IMR-90 (cell line): ENCODE results near the gene MAPK9. TPM values are rescaled to one million over a fixed set of nuclear protein-coding genes. Genes with fewer than 3 reads are reported as not detected.

ENCODE experiments used
- ATAC-seq: fragments of 200-7000 bp; cut with Tn5 transposase; 2 replicates; pipeline ENCODE4 v1.9.1; 2020; ENCODE audit warnings: low read depth, mild to moderate bottlenecking, moderate library complexity
- BruUV-seq: library from RNA; stranded (reverse); fragments of 400-500 nt; replicated peaks from 2 replicates; lab custom pipeline; 2021; lab: Mats Ljungman, UMichigan
- CTCF ChIA-PET: fragments of 300-600 bp; formaldehyde crosslinking; extraction: SDS; loops from one replicate; lab custom pipeline; 2021; ENCODE audit warnings: antibody characterized with exemption; lab: Yijun Ruan, JAX
- POLR2A ChIA-PET: fragments of 300-600 bp; sonication (Branson Sonifier 250); formaldehyde crosslinking; loops from one replicate; lab custom pipeline; 2022; ENCODE audit warnings: antibody characterized with exemption; ENCODE audit not compliant: unreplicated experiment; lab: Charles Lee
- DNase-seq: peaks from one replicate; pipeline ENCODE4 v3.0.0; 2013
- H2AFZ ChIP-seq: replicated peaks from 2 replicates; pipeline ENCODE3; 2013; ENCODE audit warnings: low read length, mild to moderate bottlenecking; ENCODE audit not compliant: poor library complexity
- H2AK5ac ChIP-seq: 2 replicates; pipeline ENCODE4 v1.6.1; 2013; ENCODE audit warnings: low read depth, low read length, inconsistent platforms
- H2AK9ac ChIP-seq: replicated peaks from 2 replicates; pipeline ENCODE3; 2013; ENCODE audit warnings: mild to moderate bottlenecking, low read depth, low read length, moderate library complexity; ENCODE audit not compliant: poor library complexity
- H2BK120ac ChIP-seq: 2 replicates; pipeline ENCODE4 v1.6.1; 2013; ENCODE audit warnings: low read depth, low read length, inconsistent platforms
- H2BK15ac ChIP-seq: 3 replicates; pipeline ENCODE4 v1.6.1; 2013; ENCODE audit warnings: low read depth, low read length, inconsistent platforms
- H2BK20ac ChIP-seq: 2 replicates; pipeline ENCODE4 v1.6.1; 2013; ENCODE audit warnings: low read depth, mild to moderate bottlenecking, inconsistent platforms, low read length, moderate library complexity
- H2BK5ac ChIP-seq: 2 replicates; pipeline ENCODE4 v1.6.1; 2013; ENCODE audit warnings: mild to moderate bottlenecking, low read depth, low read length, inconsistent platforms; ENCODE audit not compliant: poor library complexity, severe bottlenecking
- H3K14ac ChIP-seq: replicated peaks from 2 replicates; pipeline ENCODE4 v1.6.1; 2013; ENCODE audit warnings: low read depth, low read length, inconsistent platforms
- H3K18ac ChIP-seq: 2 replicates; pipeline ENCODE4 v1.6.1; 2013; ENCODE audit warnings: low read depth, low read length, control low read depth
- H3K23ac ChIP-seq: 2 replicates; pipeline ENCODE4 v1.6.1; 2013; ENCODE audit warnings: low read depth, low read length, inconsistent platforms
- H3K27ac ChIP-seq: 2 replicates; pipeline ENCODE4 v1.5.1; 2013; ENCODE audit warnings: mild to moderate bottlenecking, control low read depth, low read length; ENCODE audit not compliant: insufficient read depth
- H3K27me3 ChIP-seq: 2 replicates; pipeline ENCODE4 v1.6.1; 2013; ENCODE audit warnings: low read length; ENCODE audit not compliant: control insufficient read depth, insufficient read depth
- H3K36me3 ChIP-seq: 2 replicates; pipeline ENCODE4 v1.6.1; 2013; ENCODE audit warnings: low read length, mixed read lengths; ENCODE audit not compliant: control insufficient read depth, insufficient read depth
- H3K4ac ChIP-seq: 2 replicates; pipeline ENCODE4 v1.6.1; 2013; ENCODE audit warnings: low read depth, low read length, inconsistent platforms
- H3K4me1 ChIP-seq: 2 replicates; pipeline ENCODE4 v1.6.1; 2013; ENCODE audit warnings: low read length, mixed read lengths; ENCODE audit not compliant: control insufficient read depth, insufficient read depth
- H3K4me2 ChIP-seq: 2 replicates; pipeline ENCODE4 v1.6.1; 2013; ENCODE audit warnings: low read depth, mild to moderate bottlenecking, control low read depth, low read length, moderate library complexity
- H3K4me3 ChIP-seq: 2 replicates; pipeline ENCODE4 v1.5.1; 2013; ENCODE audit warnings: low read depth, mild to moderate bottlenecking, control low read depth, low read length, moderate library complexity; ENCODE audit not compliant: insufficient read depth
- H3K56ac ChIP-seq: 2 replicates; pipeline ENCODE4 v1.6.1; 2013; ENCODE audit warnings: low read length, inconsistent platforms; ENCODE audit not compliant: insufficient read depth; ENCODE audit errors: extremely low read depth
- H3K79me1 ChIP-seq, 2 experiments: 2 replicates each; pipeline ENCODE4 v1.6.1; 2013; ENCODE audit warnings: low read length in 2 of 2, inconsistent platforms in 1 of 2, low read depth in 1 of 2
- H3K9ac ChIP-seq: 2 replicates; pipeline ENCODE4 v1.6.1; 2013; ENCODE audit warnings: low read depth, low read length, control low read depth
- H3K9me1 ChIP-seq: 2 replicates; pipeline ENCODE4 v1.6.1; 2013; ENCODE audit warnings: low read length, inconsistent platforms; ENCODE audit not compliant: insufficient read depth
- H3K9me3 ChIP-seq: 2 replicates; pipeline ENCODE4 v1.6.1; 2013; ENCODE audit warnings: low read length; ENCODE audit not compliant: control insufficient read depth, insufficient read depth
- H4K20me1 ChIP-seq: 2 replicates; pipeline ENCODE4 v1.6.1; 2013; ENCODE audit warnings: low read length, inconsistent platforms; ENCODE audit not compliant: insufficient read depth
- H4K5ac ChIP-seq: 2 replicates; pipeline ENCODE4 v1.6.1; 2013; ENCODE audit warnings: mild to moderate bottlenecking, low read depth, low read length, control low read depth
- H4K8ac ChIP-seq, 2 experiments: 2 replicates each; pipeline ENCODE4 v1.6.1; 2013; ENCODE audit warnings: low read depth in 2 of 2, low read length in 2 of 2, control low read depth in 1 of 2, inconsistent platforms in 1 of 2
- H4K91ac ChIP-seq: 2 replicates; pipeline ENCODE4 v1.6.1; 2013; ENCODE audit warnings: low read depth, low read length, inconsistent platforms; ENCODE audit not compliant: insufficient read depth
- BHLHE40 ChIP-seq: fragments of 150-350 bp; IDR thresholded peaks from 2 replicates; pipeline ENCODE4 v1.6.1; 2016; ENCODE audit warnings: mild to moderate bottlenecking, low read depth, low read length
- CEBPB ChIP-seq: IDR thresholded peaks from 2 replicates; pipeline ENCODE4 v1.6.1; 2012; ENCODE audit warnings: low read depth, low read length, improper control_type of control experiment
- CHD1 ChIP-seq: IDR thresholded peaks from 2 replicates; pipeline ENCODE4 v1.6.1; 2012; ENCODE audit warnings: low read depth, low read length, improper control_type of control experiment
- MAZ ChIP-seq: IDR thresholded peaks from 2 replicates; pipeline ENCODE4 v1.6.1; 2012; ENCODE audit warnings: low read depth, mild to moderate bottlenecking, low read length, improper control_type of control experiment, moderate library complexity, borderline replicate concordance
- MXI1 ChIP-seq: IDR thresholded peaks from 2 replicates; pipeline ENCODE4 v1.6.1; 2012; ENCODE audit warnings: low read depth, mild to moderate bottlenecking, low read length, moderate library complexity, borderline replicate concordance
- NFE2L2 ChIP-seq: fragments of 150-350 bp; IDR thresholded peaks from 2 replicates; pipeline ENCODE4 v1.6.1; 2016; ENCODE audit warnings: low read depth, mild to moderate bottlenecking, low read length
- RCOR1 ChIP-seq: IDR thresholded peaks from 2 replicates; pipeline ENCODE4 v1.6.1; 2012; ENCODE audit warnings: mild to moderate bottlenecking, low read length, improper control_type of control experiment; ENCODE audit not compliant: insufficient replicate concordance
- RFX5 ChIP-seq: IDR thresholded peaks from 2 replicates; pipeline ENCODE4 v1.8.0; 2012; ENCODE audit warnings: low read depth, mild to moderate bottlenecking, low read length, moderate library complexity
- WGBS, 2 experiments: methylation state at CpG; one replicate each; pipeline versions ENCODE4 v1.1.5 to v1.1.7; 2013; ENCODE audit warnings: missing lambda C conversion rate in 2 of 2; ENCODE audit not compliant: insufficient read length in 1 of 2; ENCODE audit errors: extremely low coverage in 2 of 2; 5-methylcytosine and 5-hydroxymethylcytosine counted together
- dilution Hi-C: fragments of 300-500 bp; cut with HindIII; formaldehyde crosslinking; loops from one replicate; pipeline ENCODE4 v1.14.3; 2018; ENCODE audit warnings: low sequenced_read_pairs; ENCODE audit not compliant: unreplicated experiment
- in situ Hi-C: fragments of 300-500 bp; cut with MboI; formaldehyde crosslinking; loops from 3 replicates; pipeline ENCODE4 v1.14.3; 2019; ENCODE audit warnings: low sequenced_read_pairs, inconsistent platforms, mixed read lengths
- intact Hi-C: fragments of 100-400 bp; cut with micrococcal nuclease; formaldehyde crosslinking; loops from 2 replicates; pipeline ENCODE4 v1.10.0; 2022
- polyA plus RNA-seq, 3 experiments: library from polyadenylated mRNA; depleted of rRNA; stranded (reverse); fragments of >200 nt; gene quantifications; 2 replicates each; pipeline ENCODE4 v1.2.3, GENCODE V29; 2012; ENCODE audit warnings: low replicate concordance in 1 of 3
- total RNA-seq: library from RNA; depleted of rRNA; stranded (reverse); fragments of >200 nt; gene quantifications from 2 replicates; pipeline ENCODE4 v1.2.3, GENCODE V29; 2012
- TF ChIP-seq, protein P1 (sequence below): fragments of 150-350 bp; IDR thresholded peaks from 2 replicates; pipeline ENCODE4 v1.6.1; 2016; ENCODE audit warnings: low read depth, mild to moderate bottlenecking, low read length, moderate library complexity, borderline replicate concordance

Gene MAPK9
- total and polyA plus RNA-seq, 2 of the 4 experiments (the other 2 are of a cell fraction), result 22.9 to 23.3 TPM

- Histone ChIP-seq H3K4ac (no peak overlapping the region), H4K8ac (no peak overlapping the region), H4K91ac (no peak overlapping the region), H4K5ac (no peak overlapping the region), H2BK15ac (no peak overlapping the region), H3K4me2 (no peak overlapping the region), H3K9me3 (no peaks in the 10 kb centered on the region), H3K9me1 (peaks cover 6% of the 10 kb centered on the region; the same call in 1 of the 2 replicates), H3K4me3 (no peak overlapping the region), H3K79me1 (peaks cover 42 to 59% of the 10 kb centered on the region in 2 experiments), H3K23ac (no peak overlapping the region; the same call in 1 of the 2 replicates), H4K20me1 (peaks cover 15% of the 10 kb centered on the region), H3K18ac (no peak overlapping the region), H2BK120ac (no peak overlapping the region), H3K27ac (no peak overlapping the region), H3K4me1 (peaks cover 4% of the 10 kb centered on the region; the same call in 1 of the 2 replicates), H2AFZ (no peak overlapping the region), H3K27me3 (no peaks in the 10 kb centered on the region), H2AK5ac (no peak overlapping the region), H2BK20ac (no peak overlapping the region), H3K56ac (no peak overlapping the region), H3K36me3 (0 out of 2 replicates have a peak, but pooled peaks cover 1% of the 10 kb centered on the region), H2BK5ac (no peak overlapping the region), H3K14ac (no peak overlapping the region), H2AK9ac (no peak overlapping the region), H3K9ac (no peak overlapping the region)
- ChIA-PET POLR2A (no interaction called here), CTCF (interaction anchor here (0.8 to 2.0 kb wide), 2 partner anchors 27 to 329 kb away, joined by 3 to 4 read pairs; no protein-coding TSS in a partner anchor)
- TF ChIP-seq MAZ (no peak), MXI1 (no peak), RCOR1 (no peak), CEBPB (no peak), CHD1 (no peak), BHLHE40 (no peak), RFX5 (no peak), NFE2L2 (no peak)
- TF ChIP-seq, protein P1, sequence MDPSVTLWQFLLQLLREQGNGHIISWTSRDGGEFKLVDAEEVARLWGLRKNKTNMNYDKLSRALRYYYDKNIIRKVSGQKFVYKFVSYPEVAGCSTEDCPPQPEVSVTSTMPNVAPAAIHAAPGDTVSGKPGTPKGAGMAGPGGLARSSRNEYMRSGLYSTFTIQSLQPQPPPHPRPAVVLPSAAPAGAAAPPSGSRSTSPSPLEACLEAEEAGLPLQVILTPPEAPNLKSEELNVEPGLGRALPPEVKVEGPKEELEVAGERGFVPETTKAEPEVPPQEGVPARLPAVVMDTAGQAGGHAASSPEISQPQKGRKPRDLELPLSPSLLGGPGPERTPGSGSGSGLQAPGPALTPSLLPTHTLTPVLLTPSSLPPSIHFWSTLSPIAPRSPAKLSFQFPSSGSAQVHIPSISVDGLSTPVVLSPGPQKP, result no peak
- no peak for DNase-seq
- BruUV-seq, result no TSS peak
- dilution Hi-C loops, result no loop called here
- ATAC-seq, result no peak
- in situ Hi-C loops, result no loop called here
- intact Hi-C loops, result no loop called here
- 80% methylated on average over 1 of the region's 3 CpGs; no CpG with 5 or more reads in 1 of the 2 experiments for WGBS, 2 experiments
Measured at GRCh38 chr5:180289433-180289832, 2.5 kb downstream of the MAPK9 start.
